ENCODE measurements around the gene SLC30A5.
"Not testable (repeated sequence)": the region's sequence is repeated elsewhere in the genome, so short reads cannot be mapped to it uniquely, and the experiment has no call there.

Gene SLC30A5

DNA sequence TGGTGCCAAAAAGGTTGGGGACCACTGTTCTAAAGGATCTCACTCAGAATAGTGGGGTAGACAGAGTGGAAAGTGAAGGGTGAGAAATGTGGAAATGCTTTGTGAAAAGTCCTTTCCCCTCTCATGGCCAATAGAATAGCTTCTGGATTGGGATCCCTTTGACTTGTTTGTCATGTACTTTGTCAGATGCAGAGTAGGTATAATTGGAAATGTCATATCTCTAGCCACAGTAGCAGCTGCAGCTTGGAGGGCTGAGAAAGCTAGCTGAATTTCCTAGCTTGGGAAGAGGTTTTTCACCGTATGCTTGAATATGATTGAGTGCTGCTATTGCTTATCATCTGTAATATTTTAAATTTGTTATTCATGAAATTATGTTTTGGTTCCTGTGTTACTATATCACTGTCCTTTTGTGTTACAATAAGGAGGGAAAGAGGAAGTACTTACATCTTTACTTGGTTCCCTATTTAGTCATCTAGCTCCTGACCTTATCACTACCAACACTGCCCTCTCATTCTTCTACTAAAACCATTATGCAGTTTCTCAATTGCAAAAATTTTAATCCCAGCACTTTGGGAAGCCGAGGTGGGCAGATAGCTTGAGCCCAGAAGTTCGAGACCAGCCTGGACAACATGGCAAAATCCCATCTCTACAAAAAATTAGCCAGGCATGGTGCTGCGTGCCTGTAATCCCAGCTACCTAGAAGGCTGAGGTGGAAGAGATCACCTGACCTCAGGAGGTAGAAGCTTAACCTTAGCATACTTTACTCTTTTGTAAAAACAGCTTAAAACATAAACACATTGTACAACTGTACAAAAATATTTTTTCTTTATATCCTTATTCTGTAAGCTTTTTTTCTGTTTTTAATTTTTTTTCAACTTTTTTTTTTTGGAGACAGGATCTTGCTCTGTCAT, 12.4 kb downstream of the SLC30A5 start:
- DNase-seq (ENCODE audit: low spot score) = no peak

DNA sequence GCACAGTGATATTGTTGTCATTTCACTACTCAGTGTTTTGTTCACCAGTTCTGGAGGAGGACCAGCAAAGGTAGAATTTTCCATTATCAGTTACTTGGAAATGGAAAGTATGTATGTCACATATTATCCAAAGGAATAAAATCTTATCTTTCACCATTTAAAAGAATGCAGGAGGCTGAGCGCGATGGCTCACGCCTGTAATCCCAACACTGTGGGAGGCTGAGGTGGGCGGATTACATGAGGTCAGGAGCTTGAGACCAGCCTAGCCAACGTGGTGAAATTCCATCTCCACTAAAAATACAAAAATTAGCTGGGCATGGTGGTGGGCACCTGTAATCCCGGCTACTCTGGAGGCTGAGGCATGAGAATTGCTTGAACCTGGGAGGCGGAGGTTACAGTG, 14.6 kb downstream of the SLC30A5 start:
- DNase-seq (ENCODE audit: low spot score) = not testable (repeated sequence)

DNA sequence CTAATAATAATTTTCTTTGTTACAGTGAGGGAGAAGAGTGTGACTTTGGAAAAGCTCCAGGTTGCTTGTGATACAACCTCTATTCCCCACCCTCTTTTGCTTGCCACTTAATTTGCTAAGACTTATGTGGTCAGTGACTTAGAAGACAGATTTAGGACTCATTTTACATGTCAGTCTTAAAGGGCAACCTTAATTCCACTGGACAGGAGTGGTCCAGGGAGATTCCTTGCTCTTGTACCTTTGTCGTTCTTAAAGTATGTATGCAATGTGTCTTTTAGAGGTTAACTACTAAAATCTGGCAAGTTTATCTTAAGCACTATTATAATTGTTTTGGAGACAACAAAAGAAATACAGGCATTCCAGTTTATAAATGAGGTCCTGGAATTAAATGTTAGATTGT, 20.0 kb downstream of the SLC30A5 start:
- no peak for DNase-seq (ENCODE audit: low spot score)

DNA sequence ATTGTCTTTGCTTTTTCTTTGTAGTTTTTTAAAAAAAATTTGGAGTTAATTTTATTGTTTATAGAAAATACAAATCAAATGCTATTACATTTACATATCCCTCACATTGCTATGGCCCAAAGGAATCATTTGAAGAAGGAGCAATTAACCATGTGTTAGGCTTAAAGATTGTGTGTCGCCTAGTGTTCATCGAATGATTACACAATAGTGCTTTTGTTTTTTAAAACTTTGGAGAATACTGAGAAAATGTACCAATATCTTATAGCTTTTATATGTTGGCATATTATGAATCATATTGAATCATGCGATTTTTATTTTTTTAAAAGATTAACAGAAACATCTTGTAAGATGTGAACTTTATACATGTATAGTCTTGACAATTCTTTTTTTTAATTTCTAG, 21.7 kb downstream of the SLC30A5 start:
- no peak for DNase-seq (ENCODE audit: low spot score)

DNA sequence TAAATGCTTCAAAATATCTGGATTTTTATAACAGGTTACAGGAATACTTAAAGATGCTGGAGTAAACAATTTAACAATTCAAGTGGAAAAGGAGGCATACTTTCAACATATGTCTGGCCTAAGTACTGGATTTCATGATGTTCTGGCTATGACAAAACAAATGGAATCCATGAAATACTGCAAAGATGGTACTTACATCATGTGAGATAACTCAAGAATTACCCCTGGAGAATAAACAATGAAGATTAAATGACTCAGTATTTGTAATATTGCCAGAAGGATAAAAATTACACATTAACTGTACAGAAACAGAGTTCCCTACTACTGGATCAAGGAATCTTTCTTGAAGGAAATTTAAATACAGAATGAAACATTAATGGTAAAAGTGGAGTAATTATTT, 35.6 kb downstream of the SLC30A5 start:
- no peak for DNase-seq (ENCODE audit: low spot score)

DNA sequence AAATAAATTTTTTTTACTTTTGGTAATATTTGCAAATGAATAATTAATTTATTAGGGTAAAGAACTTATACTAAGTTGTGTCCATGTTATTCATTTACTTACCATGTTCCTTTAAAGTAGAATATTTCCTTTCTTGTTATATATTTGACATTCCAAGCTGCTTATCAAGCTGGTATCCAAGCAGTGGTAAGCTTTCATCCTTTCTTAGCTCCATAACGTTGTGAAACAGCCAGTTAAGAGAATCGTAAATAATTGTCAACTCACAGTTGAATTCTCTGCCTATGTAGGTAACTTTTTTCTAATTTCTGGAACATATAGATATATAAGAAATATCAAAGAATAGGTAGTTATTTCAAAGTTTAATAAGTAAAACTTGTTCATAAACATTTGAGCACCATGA, 36.4 kb downstream of the SLC30A5 start:
- no peak for DNase-seq (ENCODE audit: low spot score)

DNA sequence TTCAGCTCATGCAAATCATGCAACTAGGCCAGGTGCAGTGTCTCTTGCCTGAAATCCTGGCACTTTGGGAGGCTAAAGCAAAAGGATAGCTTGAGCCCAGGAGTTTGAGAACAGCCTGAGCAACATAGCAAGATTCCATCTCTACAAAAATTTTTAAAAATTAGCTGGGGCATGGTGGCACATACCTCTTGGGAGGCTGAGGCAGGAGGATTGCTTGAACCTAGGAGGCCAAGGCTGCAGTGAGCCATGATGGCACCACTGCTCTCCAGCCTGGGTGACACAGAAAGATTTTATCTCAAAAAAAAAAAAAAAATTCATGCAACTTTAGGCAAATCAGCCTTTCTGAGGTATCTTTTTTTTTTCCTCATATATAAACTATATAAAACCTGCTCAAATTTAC, 37.5 kb downstream of the SLC30A5 start:
- no peak for DNase-seq (ENCODE audit: low spot score)

DNA sequence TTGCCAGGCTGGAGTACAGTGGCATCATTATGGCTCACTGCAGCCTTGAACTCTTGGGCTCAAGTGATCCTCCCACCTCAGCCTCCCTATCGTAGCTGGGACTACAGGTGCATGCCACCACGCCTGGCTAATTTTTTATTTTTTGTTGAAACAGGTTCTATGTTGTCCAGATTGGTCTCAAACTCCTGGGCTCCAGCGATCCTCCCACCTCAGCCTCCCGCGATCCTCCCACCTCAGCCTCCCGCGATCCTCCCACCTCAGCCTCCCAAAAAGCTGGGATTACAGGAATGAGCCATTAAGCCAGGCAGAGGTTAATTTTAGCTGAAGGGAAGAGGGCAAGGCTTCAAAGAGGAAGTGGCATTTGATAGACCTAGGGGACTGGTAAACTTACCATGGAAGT, 40.3 kb downstream of the SLC30A5 start:
- DNase-seq (ENCODE audit: low spot score) = no peak

DNA sequence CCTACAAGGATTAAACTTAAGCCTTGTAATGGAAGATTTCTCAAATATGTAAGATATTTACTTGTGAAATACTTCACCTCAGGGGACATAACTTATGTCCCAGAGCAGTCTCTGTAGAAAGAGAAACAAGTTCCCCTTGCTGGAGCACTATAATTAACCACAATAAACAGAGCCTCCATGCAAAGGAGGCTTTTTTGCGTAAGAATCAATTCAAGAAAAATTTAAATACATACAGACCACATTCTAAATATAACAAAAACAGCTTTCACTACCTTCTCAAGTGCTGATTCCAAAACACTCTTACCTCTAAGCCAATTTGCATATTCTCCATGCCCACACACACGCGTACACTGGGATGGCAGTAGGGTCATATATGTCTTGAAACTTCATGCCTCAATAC, 42.5 kb downstream of the SLC30A5 start:
- no peak for DNase-seq (ENCODE audit: low spot score)

DNA sequence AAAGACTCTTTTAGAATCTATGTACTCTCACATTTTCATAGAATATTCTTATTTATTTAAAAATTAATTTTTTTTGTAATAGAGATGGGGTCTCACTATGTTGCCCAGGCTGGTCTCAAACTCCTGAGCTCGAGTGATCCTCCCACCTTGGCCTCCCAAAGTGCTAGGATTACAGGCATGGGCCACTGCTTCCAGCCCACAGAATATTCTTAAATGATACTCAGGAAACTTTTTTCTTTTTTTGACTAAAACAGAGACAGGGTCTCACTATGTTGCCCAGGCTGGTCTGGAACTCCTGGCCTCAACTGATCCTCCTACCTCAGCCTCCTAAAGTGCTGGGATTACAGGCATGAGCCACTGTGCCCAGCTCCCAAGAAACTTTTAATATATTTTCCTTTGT, 43.4 kb downstream of the SLC30A5 start:
- DNase-seq (ENCODE audit: low spot score) = not testable (repeated sequence)

DNA sequence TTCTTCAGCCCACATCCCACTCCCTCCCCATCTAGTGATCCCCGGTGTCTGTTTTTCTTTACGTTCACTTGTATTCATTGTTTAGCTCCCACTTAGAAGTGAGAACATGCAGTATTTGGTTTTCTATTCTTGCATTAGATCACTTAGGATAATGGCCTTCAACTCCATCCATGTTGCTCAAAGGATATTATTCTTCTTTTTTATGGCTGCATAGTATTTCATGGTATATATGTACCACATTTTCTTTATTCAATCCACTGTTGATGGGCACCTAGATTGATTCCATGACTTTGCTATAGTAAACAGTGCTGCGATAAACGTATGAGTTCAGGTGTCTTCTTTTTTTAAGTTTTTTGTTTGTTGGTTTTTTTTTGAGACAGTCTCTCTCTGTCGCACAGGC, 44.0 kb downstream of the SLC30A5 start:
- no peak for DNase-seq (ENCODE audit: low spot score)

DNA sequence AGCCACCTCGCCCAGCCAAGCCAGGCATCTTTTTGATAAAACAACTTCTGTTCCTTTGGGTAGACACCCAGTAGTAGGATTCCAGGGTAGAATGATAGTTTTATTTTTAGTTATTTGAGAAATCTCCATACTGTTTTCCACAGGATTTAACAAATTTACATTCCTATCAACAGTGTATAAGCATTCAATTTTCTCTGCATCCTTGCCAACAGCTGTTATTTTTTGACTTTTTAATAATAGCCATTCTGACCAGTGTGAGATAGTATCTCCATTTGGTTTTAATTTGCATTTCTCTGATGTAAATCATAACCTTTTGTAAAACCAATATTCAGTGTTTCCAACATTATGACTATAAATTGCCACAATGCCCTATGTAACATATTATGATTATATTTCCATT, 45.0 kb downstream of the SLC30A5 start:
- no peak for DNase-seq (ENCODE audit: low spot score)

DNA sequence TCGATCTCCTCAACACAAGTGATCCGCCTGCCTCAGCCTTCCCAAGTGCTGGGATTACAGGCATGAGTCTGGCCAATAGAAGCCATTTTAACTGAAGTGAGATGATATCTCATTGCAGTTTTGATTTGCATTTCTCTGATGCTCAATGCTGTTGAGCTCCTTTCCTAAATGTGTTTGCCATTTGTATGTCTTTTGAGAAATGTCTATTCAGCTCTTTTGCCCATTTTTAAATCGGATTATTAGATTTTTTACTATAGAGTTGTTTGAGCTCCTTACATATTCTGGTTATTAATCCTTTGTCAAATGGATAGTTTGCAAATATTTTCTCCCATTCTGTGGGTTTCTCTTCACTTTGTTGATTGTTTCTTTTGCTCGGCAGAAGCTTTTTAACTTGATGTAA, 46.4 kb downstream of the SLC30A5 start:
- not testable (repeated sequence) for DNase-seq (ENCODE audit: low spot score)

DNA sequence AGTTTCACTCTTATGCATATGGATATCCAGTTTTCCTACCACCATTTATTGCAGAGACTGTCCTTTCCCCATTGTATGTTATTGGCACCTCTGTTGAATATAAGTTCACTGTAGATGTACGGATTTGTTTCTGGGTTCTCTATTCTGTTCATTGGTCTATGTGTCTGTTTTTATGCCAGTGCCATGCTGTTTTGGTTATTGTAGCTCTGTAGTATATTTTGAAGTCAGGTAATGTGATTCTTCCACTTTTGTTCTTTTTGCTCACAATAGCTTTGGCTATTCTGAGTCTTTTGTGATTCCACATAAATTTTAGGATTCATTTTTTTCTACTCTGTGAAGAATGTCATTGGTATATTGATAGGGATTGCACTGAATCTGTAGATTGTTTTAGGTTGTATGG, 47.0 kb downstream of the SLC30A5 start:
- no peak for DNase-seq (ENCODE audit: low spot score)

DNA sequence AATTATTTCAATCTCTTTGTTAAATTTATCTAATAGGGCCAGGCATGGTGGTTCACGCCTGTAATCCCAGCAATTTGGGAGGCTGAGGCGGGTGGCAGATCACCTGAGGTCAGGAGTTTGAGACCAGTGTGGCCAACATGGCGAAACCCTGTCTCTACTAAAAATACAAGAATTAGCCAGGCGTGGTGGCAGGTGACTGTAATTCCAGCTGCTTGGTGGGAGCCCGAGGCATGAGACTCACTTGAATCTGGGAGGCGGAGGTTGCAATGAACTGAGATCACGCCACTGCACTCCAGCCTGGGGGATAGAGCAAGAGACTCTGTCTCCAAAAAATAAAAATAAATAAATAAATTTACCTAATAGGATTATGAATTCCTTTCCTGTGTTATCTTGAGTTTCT, 54.8 kb downstream of the SLC30A5 start:
- not testable (repeated sequence) for DNase-seq (ENCODE audit: low spot score)

DNA sequence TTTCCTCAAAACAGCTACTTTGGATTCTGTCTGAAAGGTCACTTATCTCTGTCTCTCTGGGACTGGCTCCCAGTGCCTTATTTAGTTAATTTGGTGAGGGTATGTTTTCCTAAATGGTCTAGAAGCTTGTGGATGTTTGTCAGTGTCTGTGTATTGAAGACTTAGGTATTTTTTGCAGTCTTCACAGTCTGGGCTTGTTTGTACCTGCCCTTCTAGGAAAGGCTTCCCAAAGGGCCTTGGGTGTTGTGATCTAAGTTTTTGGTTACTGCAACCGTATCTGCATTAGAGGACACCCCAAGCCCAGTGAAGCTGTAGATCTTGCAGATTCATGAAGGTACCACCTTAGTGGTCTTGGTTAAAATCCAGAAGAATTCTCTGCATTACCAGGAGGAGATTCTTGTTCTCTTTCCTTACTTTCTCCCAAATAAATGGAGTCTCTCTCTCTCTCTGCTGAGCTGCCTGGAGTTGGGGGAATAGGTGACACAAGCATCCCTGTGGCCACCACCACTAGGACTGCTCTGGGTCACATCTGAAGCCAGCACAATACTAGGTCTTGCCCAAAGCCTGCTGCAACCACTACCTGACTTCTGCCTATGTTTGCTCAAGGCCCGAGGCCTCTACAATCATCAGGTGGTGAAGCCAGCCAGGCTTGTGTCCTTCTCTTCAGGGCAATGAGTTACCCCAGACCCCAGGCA, 55.3 kb downstream of the SLC30A5 start:
- DNase-seq (ENCODE audit: low spot score) = no peak

DNA sequence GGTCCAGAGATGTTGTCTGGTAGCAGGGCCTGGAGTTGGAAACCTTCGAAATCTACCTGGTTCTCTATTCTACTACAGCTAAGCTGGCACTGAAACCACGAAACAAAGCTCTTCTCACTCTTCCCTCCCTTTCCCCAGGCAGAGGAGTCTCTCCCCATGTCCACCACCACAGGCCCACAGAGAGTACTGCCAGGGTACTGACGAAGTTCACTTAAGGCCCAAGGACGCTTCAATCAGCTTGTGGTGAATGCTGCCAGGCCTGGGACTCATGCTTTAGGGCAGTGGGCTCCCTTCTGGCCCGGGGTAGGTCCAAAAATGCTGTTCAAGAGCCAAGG, 55.8 kb downstream of the SLC30A5 start:
- no peak for DNase-seq (ENCODE audit: low spot score)

DNA sequence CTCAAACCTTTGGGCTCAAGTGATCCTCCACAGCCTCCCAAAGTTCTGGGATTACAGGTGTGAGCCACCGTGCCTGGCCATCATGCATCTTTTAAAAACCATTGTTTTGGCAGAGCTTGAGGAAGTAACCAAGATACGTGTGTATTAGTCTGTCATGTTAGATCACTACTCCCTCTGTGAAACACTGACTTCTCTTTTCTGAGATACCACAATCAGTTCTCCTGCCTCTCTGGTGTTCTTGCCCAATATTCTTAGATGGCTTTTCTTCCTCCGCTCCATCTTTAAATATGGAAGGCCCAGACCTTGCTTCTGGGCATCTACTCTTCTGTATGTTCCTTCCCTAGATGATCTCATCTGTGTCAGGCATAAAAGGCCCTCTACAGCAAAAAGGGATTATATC, 58.9 kb downstream of the SLC30A5 start:
- no peak for DNase-seq (ENCODE audit: low spot score)

DNA sequence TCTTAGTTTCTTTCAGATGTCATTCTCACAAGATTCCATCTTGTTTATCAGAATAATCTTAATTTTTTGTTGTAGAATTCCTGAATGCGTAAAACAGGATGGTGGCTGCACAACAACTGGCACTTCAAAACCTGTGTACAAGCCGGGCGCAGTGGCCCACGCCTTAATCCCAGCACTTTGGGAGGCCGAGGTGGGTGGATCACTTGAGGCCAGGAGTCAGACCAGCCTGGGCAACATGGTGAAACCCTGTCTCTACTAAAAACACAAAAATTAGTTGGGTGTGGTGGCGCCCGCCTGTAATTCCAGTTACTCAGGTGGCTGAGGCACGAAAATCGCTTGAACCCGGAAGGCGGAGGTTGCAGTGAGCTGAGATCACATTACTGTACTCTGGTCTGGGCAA, 62.6 kb downstream of the SLC30A5 start:
- DNase-seq (ENCODE audit: low spot score) = no peak

DNA sequence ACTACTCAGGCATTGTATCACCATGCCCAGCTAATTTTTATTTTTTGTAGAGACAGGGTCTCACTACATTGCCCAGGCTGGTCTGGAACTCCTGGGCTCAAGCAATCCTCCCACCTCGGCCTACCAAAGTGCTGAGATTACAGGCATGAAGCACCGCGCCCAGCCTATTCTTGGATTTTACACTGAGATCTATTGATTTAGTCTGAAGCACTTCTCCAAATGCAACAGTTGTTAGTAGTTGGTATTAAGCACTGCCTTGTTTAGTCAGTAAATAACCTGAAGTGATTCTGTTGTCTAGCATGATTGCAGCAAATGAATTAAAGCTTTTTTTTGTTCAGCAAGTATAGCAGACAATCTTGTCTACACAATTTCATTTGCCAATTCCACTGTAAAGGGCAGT, 64.2 kb downstream of the SLC30A5 start:
- no peak for DNase-seq (ENCODE audit: low spot score)

DNA sequence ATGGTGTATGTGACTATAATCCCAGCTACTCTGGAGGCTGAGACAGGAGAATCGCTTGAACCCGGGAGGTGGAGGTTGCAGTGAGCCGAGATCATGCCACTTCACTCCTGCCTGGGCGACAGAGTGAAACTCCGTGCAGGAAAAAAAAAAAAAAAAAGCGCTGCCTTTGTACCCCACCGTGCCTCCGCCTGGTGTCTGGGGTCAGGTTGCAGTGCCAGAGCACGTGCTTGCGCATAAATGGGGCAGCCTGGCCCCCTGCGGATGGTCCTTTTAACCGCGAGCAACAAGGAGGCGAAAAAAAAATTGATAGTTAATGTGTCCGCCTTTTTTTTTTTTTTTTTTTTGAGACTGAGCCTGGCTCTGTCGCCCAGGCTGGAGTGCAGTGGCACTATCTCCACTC, 66.8 kb downstream of the SLC30A5 start:
- no peak for DNase-seq (ENCODE audit: low spot score)

DNA sequence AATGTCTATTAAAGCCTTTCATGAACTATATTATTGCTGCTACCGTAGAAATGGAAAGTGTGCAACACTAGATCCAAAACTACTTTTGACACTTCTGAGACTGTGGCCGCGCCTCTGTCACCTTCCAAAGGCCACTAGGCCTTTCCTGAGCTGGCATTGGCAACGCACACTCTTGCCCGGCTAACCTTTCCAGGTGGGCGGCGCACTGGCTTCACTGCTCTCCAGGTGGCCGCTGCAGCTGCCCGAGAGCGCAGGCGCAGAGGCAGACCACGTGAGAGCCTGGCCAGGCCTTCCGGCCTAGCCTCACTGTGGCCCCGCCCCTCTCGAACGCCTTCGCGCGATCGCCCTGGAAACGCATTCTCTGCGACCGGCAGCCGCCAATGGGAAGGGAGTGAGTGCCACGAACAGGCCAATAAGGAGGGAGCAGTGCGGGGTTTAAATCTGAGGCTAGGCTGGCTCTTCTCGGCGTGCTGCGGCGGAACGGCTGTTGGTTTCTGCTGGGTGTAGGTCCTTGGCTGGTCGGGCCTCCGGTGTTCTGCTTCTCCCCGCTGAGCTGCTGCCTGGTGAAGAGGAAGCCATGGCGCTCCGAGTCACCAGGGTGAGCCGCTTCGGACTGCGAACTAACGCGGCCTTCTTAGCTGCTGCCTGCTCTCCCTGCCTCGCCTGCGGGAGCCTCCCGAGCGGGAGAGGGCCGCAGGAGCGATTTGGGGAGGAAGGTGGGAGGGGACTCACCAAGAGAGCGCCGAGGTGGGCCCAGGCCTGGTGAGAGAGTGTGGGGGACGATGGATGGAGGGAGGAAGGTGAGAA, 73.1 kb downstream of the SLC30A5 start, which contains the start of gene CCNB1:
CCNB1 (plus strand) TSS at position 465 of the 807 bp plus-strand sequence; CDS start at position 578, 113 bp downstream.
- peak; percentile 98 for DNase-seq (ENCODE audit: low spot score)

DNA sequence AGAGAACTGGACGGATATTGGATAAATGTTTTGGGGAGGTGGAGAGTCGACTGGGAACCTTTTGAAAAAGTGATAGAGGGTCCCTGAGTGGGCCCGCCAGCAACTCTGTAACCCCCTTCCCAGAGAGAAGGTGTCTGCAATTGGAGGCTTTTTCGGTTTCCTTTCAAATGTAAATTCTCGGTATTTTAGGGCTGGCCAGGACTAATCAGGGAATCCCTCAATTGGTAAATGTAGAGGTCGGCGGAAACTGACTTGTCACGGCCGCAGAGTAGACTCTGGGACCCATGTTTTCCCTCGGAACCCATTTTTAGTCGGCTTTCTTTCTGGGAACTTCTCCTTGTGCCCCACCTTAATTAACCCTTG, 73.7 kb downstream of the SLC30A5 start:
- DNase-seq (ENCODE audit: low spot score) = no peak

Measured in left forelimb (tissue), 1 donor.